ENCODE measurements around the gene ZFHX3.

ZFHX3 gene

GRCh38 chr16:72862090-72862489 is 185.8 kb downstream of the ZFHX3 start:
- no peak for DNase-seq

GRCh38 chr16:72860726-72861562 is 187.0 kb downstream of the ZFHX3 start:
- no peak for DNase-seq

- DNase-seq: no peak
Observed at GRCh38 chr16:72859581-72859980, 188.3 kb downstream of the ZFHX3 start.

GRCh38 chr16:72858665-72859493 is 189.0 kb downstream of the ZFHX3 start:
- no peak for DNase-seq

- no peak for DNase-seq
Observed at GRCh38 chr16:72857834-72858664, 189.9 kb downstream of the ZFHX3 start.

- DNase-seq: no peak
Observed at GRCh38 chr16:72856797-72857196, 191.1 kb downstream of the ZFHX3 start.

- no peak for DNase-seq
Observed at GRCh38 chr16:72854267-72854959, 193.5 kb downstream of the ZFHX3 start.

- DNase-seq: no peak
Observed at GRCh38 chr16:72853575-72854266, 194.2 kb downstream of the ZFHX3 start.

GRCh38 chr16:72852421-72852820 is 195.5 kb downstream of the ZFHX3 start:
- DNase-seq: no peak

- no peak for DNase-seq
Observed at GRCh38 chr16:72850853-72851252, 197.1 kb downstream of the ZFHX3 start.

- no peak for DNase-seq
Observed at GRCh38 chr16:72850021-72850420, 197.9 kb downstream of the ZFHX3 start.

GRCh38 chr16:72848759-72849664 is 198.9 kb downstream of the ZFHX3 start:
- no peak for DNase-seq

GRCh38 chr16:72848028-72848400 is 199.9 kb downstream of the ZFHX3 start:
- no peak for DNase-seq

- no peak for DNase-seq
Observed at GRCh38 chr16:72847187-72848027, 200.5 kb downstream of the ZFHX3 start.

GRCh38 chr16:72846594-72846993 is 201.3 kb downstream of the ZFHX3 start:
- no peak for DNase-seq

- no peak for DNase-seq
Observed at GRCh38 chr16:72845322-72846020, 202.5 kb downstream of the ZFHX3 start.

- DNase-seq: no peak
Observed at GRCh38 chr16:72844225-72844920, 203.6 kb downstream of the ZFHX3 start.

GRCh38 chr16:72841506-72841905 is 206.4 kb downstream of the ZFHX3 start:
- DNase-seq: no peak

Data from activated CD4-positive, alpha-beta T cell treated with anti-CD3 and anti-CD28 coated beads, Interleukin-2, amount 50 U/mL, for 1 hour (primary cell).